HUES64 (cell line): ENCODE measurements around the gene TIMELESS.

ENCODE experiments used
- H3K27ac ChIP-seq: 2 replicates; pipeline ENCODE4 v1.7.0; 2013; ENCODE audit warnings: low read depth, low read length, inconsistent platforms
- H3K27me3 ChIP-seq: 2 replicates; pipeline ENCODE4 v1.6.1; 2013; ENCODE audit warnings: mild to moderate bottlenecking, low read length; ENCODE audit not compliant: insufficient read depth
- H3K36me3 ChIP-seq: 2 replicates; pipeline ENCODE4 v1.6.1; 2013; ENCODE audit warnings: mild to moderate bottlenecking, low read length; ENCODE audit not compliant: insufficient read depth
- H3K4me1 ChIP-seq: 2 replicates; pipeline ENCODE4 v1.6.1; 2013; ENCODE audit warnings: mild to moderate bottlenecking, low read length, moderate library complexity; ENCODE audit not compliant: insufficient read depth
- H3K4me3 ChIP-seq: 2 replicates; pipeline ENCODE4 v1.5.1; 2013; ENCODE audit warnings: mild to moderate bottlenecking, low read length, moderate library complexity
- H3K9ac ChIP-seq: 2 replicates; pipeline ENCODE4 v1.6.1; 2013; ENCODE audit warnings: mild to moderate bottlenecking, low read depth, low read length
- H3K9me3 ChIP-seq: 2 replicates; pipeline ENCODE4 v1.6.1; 2013; ENCODE audit warnings: low read depth, low read length; ENCODE audit not compliant: insufficient read depth
- WGBS: fragments of 150-250, 120-280 bp; methylation state at CpG from one replicate; pipeline ENCODE4 v1.1.7; 2013; ENCODE audit warnings: missing lambda C conversion rate; 5-methylcytosine and 5-hydroxymethylcytosine counted together

TIMELESS gene

GRCh38 chr12:56487448-56488040 lies 38.3 kb upstream of the TIMELESS start:
- no peaks in the 10 kb centered on the region for H3K36me3 ChIP-seq
- H3K27me3 ChIP-seq = peaks cover 58% of the 10 kb centered on the region
- H3K9me3 ChIP-seq = peaks cover 6% of the 10 kb centered on the region; the same call in 1 of the 2 replicates
- H3K9ac ChIP-seq = peak overlapping the region; percentile 16
- no peaks in the 10 kb centered on the region for H3K4me1 ChIP-seq
- WGBS = 7% methylated on average over 44 of the region's 44 CpGs
- H3K27ac ChIP-seq = no peak overlapping the region
- H3K4me3 ChIP-seq = peak overlapping the region; percentile 72

GRCh38 chr12:56486694-56487093 lies 37.5 kb upstream of the TIMELESS start:
- Histone ChIP-seq H3K36me3 (no peaks in the 10 kb centered on the region), H3K9me3 (peaks cover 6% of the 10 kb centered on the region; the same call in 1 of the 2 replicates), H3K4me3 (peak overlapping the region; percentile 72), H3K9ac (no peak overlapping the region), H3K4me1 (no peaks in the 10 kb centered on the region), H3K27me3 (peaks cover 54% of the 10 kb centered on the region), H3K27ac (no peak overlapping the region)
- WGBS = 79% methylated on average over 11 of the region's 12 CpGs

- WGBS = 100% methylated on average over 1 of the region's 1 CpG
- Histone ChIP-seq H3K4me1 (no peaks in the 10 kb centered on the region), H3K27ac (no peak overlapping the region), H3K9ac (no peak overlapping the region), H3K9me3 (peaks cover 6% of the 10 kb centered on the region; the same call in 1 of the 2 replicates), H3K36me3 (no peaks in the 10 kb centered on the region), H3K27me3 (peaks cover 34% of the 10 kb centered on the region), H3K4me3 (no peak overlapping the region)
Observed at GRCh38 chr12:56484566-56484965, 35.3 kb upstream of the TIMELESS start.

- Histone ChIP-seq H3K27me3 (no peaks in the 10 kb centered on the region), H3K9ac (no peak overlapping the region), H3K27ac (no peak overlapping the region), H3K4me1 (no peaks in the 10 kb centered on the region), H3K36me3 (0 out of 2 replicates have a peak, but pooled peaks cover under 1% of the 10 kb centered on the region), H3K4me3 (no peak overlapping the region), H3K9me3 (no peaks in the 10 kb centered on the region)
- WGBS = 92% methylated on average over 7 of the region's 7 CpGs
Observed at GRCh38 chr12:56479625-56480024, 30.4 kb upstream of the TIMELESS start.

GRCh38 chr12:56477521-56478225 lies 28.4 kb upstream of the TIMELESS start:
- Histone ChIP-seq H3K4me1 (no peaks in the 10 kb centered on the region), H3K9ac (no peak overlapping the region), H3K36me3 (peaks cover 11% of the 10 kb centered on the region), H3K27ac (no peak overlapping the region), H3K4me3 (no peak overlapping the region), H3K27me3 (no peaks in the 10 kb centered on the region), H3K9me3 (no peaks in the 10 kb centered on the region)
- WGBS = 87% methylated on average over 6 of the region's 6 CpGs

- no peak overlapping the region for H3K4me3 ChIP-seq
- H3K4me1 ChIP-seq = no peaks in the 10 kb centered on the region
- no peak overlapping the region for H3K9ac ChIP-seq
- H3K27ac ChIP-seq = no peak overlapping the region
- WGBS = 98% methylated on average over 1 of the region's 1 CpG
- no peaks in the 10 kb centered on the region for H3K27me3 ChIP-seq
- peaks cover 17% of the 10 kb centered on the region for H3K36me3 ChIP-seq
- no peaks in the 10 kb centered on the region for H3K9me3 ChIP-seq
Observed at GRCh38 chr12:56476972-56477432, 27.8 kb upstream of the TIMELESS start.

- Histone ChIP-seq H3K9me3 (no peaks in the 10 kb centered on the region), H3K4me1 (no peaks in the 10 kb centered on the region), H3K36me3 (peaks cover 26% of the 10 kb centered on the region), H3K27me3 (no peaks in the 10 kb centered on the region), H3K9ac (no peak overlapping the region), H3K27ac (no peak overlapping the region), H3K4me3 (no peak overlapping the region)
- WGBS = 93% methylated on average over 6 of the region's 6 CpGs
Observed at GRCh38 chr12:56476143-56476542, 26.9 kb upstream of the TIMELESS start.

GRCh38 chr12:56474389-56474788 lies 25.2 kb upstream of the TIMELESS start:
- 91% methylated on average over 9 of the region's 9 CpGs for WGBS
- Histone ChIP-seq H3K27ac (no peak overlapping the region), H3K9ac (no peak overlapping the region), H3K9me3 (no peaks in the 10 kb centered on the region), H3K4me3 (no peak overlapping the region), H3K36me3 (peaks cover 42% of the 10 kb centered on the region), H3K27me3 (no peaks in the 10 kb centered on the region), H3K4me1 (peaks cover 4% of the 10 kb centered on the region; the same call in 1 of the 2 replicates)

- peaks cover 42% of the 10 kb centered on the region for H3K36me3 ChIP-seq
- peak overlapping the region; percentile 95 for H3K9ac ChIP-seq
Observed at GRCh38 chr12:56469007-56469930, 20.0 kb upstream of the TIMELESS start.

GRCh38 chr12:56468216-56469006 lies 19.2 kb upstream of the TIMELESS start, which contains the start of gene SPRYD4:
Gene SPRYD4, plus strand, starts transcription at chr12:56468578. Its CDS starts 14 bp downstream, at chr12:56468592.
- peaks cover 38% of the 10 kb centered on the region for H3K36me3 ChIP-seq
- H3K9ac ChIP-seq = peak within 1 kb of the TSS; percentile 95
- H3K4me1 ChIP-seq = peaks cover 12% of the 10 kb centered on the region
- H3K4me3 ChIP-seq = peak within 1 kb of the TSS; percentile 84
- WGBS = under 1% methylated on average over 43 of the region's 43 CpGs
- H3K27me3 ChIP-seq = no peaks in the 10 kb centered on the region
- peak within 1 kb of the TSS; percentile 81 for H3K27ac ChIP-seq
- no peaks in the 10 kb centered on the region for H3K9me3 ChIP-seq

More at GRCh38 chr12:56469007-56469930, 20.0 kb upstream of the TIMELESS start:
- H3K9me3 ChIP-seq = no peaks in the 10 kb centered on the region
- peak overlapping the region; percentile 84 for H3K4me3 ChIP-seq
- peak overlapping the region; percentile 81; the same call in 1 of the 2 replicates for H3K27ac ChIP-seq
- 56% methylated on average over 19 of the region's 19 CpGs for WGBS
- no peaks in the 10 kb centered on the region for H3K27me3 ChIP-seq
- peaks cover 7% of the 10 kb centered on the region; the same call in 1 of the 2 replicates for H3K4me1 ChIP-seq
